Measurements from ENCODE around the gene GRM1. TPM values are rescaled to one million over a fixed set of nuclear protein-coding genes. Genes with fewer than 3 reads are reported as not detected.

GRM1 gene
- under 1 TPM in 1 of 3 donors, not detected in 2; 0.02 TPM for polyA plus RNA-seq

DNA sequence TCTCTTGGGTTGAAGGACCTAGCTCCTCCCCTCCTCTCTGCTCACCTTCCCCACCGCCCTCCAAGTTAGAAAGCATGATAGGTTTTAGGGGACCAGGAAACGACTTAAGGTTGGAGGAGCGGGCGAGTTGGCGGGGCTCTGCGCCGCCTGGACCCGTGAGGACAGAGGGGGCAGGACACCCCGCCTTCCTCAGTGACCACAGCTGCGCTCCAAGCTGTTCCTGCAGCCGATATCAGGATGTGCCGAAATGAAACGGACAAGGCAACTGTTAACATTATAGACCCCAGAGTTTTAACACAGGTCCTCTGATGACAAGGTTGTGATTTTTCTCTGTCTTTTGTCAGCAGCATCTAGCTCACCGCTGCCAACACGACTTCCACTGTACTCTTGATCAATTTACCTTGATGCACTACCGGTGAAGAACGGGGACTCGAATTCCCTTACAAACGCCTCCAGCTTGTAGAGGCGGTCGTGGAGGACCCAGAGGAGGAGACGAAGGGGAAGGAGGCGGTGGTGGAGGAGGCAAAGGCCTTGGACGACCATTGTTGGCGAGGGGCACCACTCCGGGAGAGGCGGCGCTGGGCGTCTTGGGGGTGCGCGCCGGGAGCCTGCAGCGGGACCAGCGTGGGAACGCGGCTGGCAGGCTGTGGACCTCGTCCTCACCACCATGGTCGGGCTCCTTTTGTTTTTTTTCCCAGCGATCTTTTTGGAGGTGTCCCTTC is at the start of gene GRM1:
GRM1 (plus strand) TSS at position 212 of the 722 bp plus-strand sequence; CDS start at position 668, 456 bp downstream.
- peaks cover 10 to 23% (median 16%) of the 10 kb centered on the region in 3 donors for H3K27me3 Mint-ChIP-seq (ENCODE audit: low read depth in 3 of 3)
- no peak for DNase-seq
- H3K36me3 Mint-ChIP-seq = peaks cover 0 to 3% (median 0%) of the 10 kb centered on the region in 3 donors
- peaks cover 2 to 32% (median 7%) of the 10 kb centered on the region in 6 donors for H3K9me3 Mint-ChIP-seq
- no peaks in the 10 kb centered on the region for H3K4me1 Mint-ChIP-seq
- peak within 1 kb of the TSS in 1 of 5 donors; percentile 13 for H3K4me3 Mint-ChIP-seq
- H3K27ac Mint-ChIP-seq = no peak within 1 kb of the TSS

DNA sequence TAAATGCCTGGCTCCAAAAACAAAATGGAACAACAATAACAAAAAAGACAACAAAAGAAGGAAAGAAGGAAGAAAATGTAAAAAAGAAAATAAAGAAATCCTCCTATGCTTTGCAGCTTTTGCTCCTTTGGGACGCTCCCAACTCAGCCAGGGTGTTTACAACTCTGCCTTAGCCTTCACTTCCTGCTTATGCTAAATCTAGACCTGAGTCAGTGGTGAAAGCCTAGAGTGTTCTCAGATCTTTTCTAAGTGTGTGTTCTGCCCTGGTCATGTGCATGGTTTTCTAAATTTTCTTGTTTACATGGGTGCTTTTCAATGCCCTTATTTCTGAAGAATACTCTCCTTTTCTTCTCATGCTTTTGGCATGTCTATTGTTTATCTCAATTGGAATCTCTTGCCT is 19.5 kb upstream of the GRM1 start:
- no peak for DNase-seq
- no peak overlapping the region for H3K27ac Mint-ChIP-seq
- no peak overlapping the region for H3K4me3 Mint-ChIP-seq
- peaks cover 0 to 2% (median 2%) of the 10 kb centered on the region in 3 donors for H3K27me3 Mint-ChIP-seq (ENCODE audit: low read depth in 3 of 3)
- H3K4me1 Mint-ChIP-seq = no peaks in the 10 kb centered on the region
- no peaks in the 10 kb centered on the region for H3K36me3 Mint-ChIP-seq
- peaks cover 0 to 23% (median 10%) of the 10 kb centered on the region in 6 donors for H3K9me3 Mint-ChIP-seq

- no peak for DNase-seq
- peaks cover 1 to 16% (median 9%) of the 10 kb centered on the region in 6 donors for H3K9me3 Mint-ChIP-seq
- H3K4me3 Mint-ChIP-seq = no peak overlapping the region
- no peaks in the 10 kb centered on the region for H3K4me1 Mint-ChIP-seq
- H3K36me3 Mint-ChIP-seq = no peaks in the 10 kb centered on the region
- no peak overlapping the region for H3K27ac Mint-ChIP-seq
- peaks cover 0 to 2% (median 1%) of the 10 kb centered on the region in 3 donors for H3K27me3 Mint-ChIP-seq (ENCODE audit: low read depth in 3 of 3)
These were observed 14.6 kb upstream of the GRM1 start for GRCh38 chr6:146014233-146014632.

DNA sequence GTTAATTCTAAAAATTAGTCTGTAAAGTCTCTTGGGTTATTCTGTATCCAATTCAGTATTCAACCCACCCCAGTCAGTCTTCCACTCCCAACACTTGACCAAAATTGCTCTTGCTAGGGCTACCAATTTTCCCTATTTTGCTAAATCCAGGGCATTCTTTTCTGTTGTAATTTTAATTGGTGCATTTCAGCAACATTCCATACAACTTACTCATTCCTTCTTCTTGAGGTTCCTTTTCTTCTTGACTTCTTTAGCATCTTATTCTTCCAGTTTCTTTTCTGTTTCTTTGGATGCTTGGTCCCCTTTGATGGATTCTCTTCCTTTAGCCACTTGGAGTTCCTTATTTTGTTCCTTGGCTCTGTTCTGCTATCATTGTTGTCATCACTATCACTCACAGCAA is 11.2 kb upstream of the GRM1 start:
- DNase-seq = no peak
- Mint-ChIP-seq H3K27ac (no peak overlapping the region), H3K36me3 (no peaks in the 10 kb centered on the region), H3K27me3 (ENCODE audit: low read depth in 3 of 3) (peaks cover 0 to 3% (median 1%) of the 10 kb centered on the region in 3 donors), H3K9me3 (peaks cover 0 to 4% (median 0%) of the 10 kb centered on the region in 6 donors), H3K4me1 (no peaks in the 10 kb centered on the region), H3K4me3 (no peak overlapping the region)

DNA sequence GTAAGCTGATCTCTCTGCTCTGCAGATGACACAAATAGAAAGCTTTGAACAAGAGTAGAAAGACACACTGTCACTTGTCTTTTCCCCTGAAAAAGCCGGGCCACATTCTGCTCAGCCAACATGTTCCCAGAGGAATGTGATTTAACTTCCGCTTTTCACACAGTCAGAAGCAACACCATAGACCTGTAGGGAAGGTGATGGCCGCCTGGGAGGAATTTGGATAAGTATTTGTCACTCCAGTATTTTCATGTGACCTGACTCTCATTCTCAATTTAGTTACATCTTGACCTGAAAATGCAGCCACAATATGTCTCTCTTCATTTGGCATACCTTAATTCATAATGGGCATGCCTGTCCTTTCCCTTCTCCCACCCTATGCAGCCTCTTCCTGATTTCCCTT is 2.0 kb upstream of the GRM1 start:
- H3K36me3 Mint-ChIP-seq = peaks cover 0 to 3% (median 0%) of the 10 kb centered on the region in 3 donors
- peaks cover 2 to 32% (median 7%) of the 10 kb centered on the region in 6 donors for H3K9me3 Mint-ChIP-seq
- no peak overlapping the region for H3K27ac Mint-ChIP-seq
- H3K4me1 Mint-ChIP-seq = no peaks in the 10 kb centered on the region
- peaks cover 10 to 23% (median 16%) of the 10 kb centered on the region in 3 donors for H3K27me3 Mint-ChIP-seq (ENCODE audit: low read depth in 3 of 3)
- no peak overlapping the region for H3K4me3 Mint-ChIP-seq
- no peak for DNase-seq

DNA sequence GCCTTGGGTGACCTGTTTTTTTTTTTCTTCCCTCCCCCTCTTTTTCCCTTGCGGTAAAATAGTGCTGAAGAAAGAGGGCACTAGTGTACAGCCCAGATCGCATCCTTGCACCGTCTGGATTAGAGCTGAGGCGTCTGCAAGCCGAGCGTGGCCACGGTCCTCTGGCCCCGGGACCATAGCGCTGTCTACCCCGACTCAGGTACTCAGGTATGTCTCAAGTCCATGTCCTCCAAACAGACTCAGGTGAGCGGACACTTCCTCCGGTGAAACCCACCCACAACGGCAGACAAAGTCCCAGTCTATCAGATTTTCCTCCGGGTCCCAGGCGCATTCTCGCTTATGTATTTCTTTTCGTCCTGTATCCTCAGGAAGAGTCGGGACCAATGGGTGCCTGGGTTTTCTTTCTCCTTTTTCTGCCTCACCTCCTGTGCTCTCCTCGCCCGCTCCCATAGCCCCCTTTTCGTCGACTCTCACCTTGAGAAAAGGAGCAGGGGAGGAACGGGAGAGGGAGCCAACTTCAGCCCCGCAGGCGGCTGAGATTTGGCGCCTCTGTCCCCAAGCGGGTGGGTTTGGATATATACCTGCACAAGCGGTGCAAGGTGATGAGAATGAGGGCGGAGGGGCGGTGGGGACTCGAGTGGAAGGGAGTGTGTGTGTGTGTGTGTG is 1.1 kb upstream of the GRM1 start:
- H3K27ac Mint-ChIP-seq = no peak overlapping the region
- peaks cover 2 to 32% (median 7%) of the 10 kb centered on the region in 6 donors for H3K9me3 Mint-ChIP-seq
- peaks cover 0 to 3% (median 0%) of the 10 kb centered on the region in 3 donors for H3K36me3 Mint-ChIP-seq
- H3K4me3 Mint-ChIP-seq = no peak overlapping the region
- peaks cover 10 to 23% (median 16%) of the 10 kb centered on the region in 3 donors for H3K27me3 Mint-ChIP-seq (ENCODE audit: low read depth in 3 of 3)
- DNase-seq = no peak
- H3K4me1 Mint-ChIP-seq = no peaks in the 10 kb centered on the region

- H3K4me1 Mint-ChIP-seq = no peaks in the 10 kb centered on the region
- H3K36me3 Mint-ChIP-seq = peaks cover 0 to 3% (median 0%) of the 10 kb centered on the region in 3 donors
- H3K9me3 Mint-ChIP-seq = peaks cover 2 to 32% (median 7%) of the 10 kb centered on the region in 6 donors
- peak in 2 of 3 donors; percentile 16 to 17 for DNase-seq
- no peak overlapping the region for H3K27ac Mint-ChIP-seq
- H3K4me3 Mint-ChIP-seq = no peak overlapping the region
- H3K27me3 Mint-ChIP-seq (ENCODE audit: low read depth in 3 of 3) = peaks cover 10 to 23% (median 16%) of the 10 kb centered on the region in 3 donors
These were observed 538 bp upstream of the GRM1 start for GRCh38 chr6:146028252-146028795.

- Mint-ChIP-seq H3K27me3 (ENCODE audit: low read depth in 3 of 3) (peaks cover 10 to 23% (median 16%) of the 10 kb centered on the region in 3 donors), H3K9me3 (peaks cover 2 to 29% (median 7%) of the 10 kb centered on the region in 6 donors), H3K4me1 (no peaks in the 10 kb centered on the region), H3K36me3 (peaks cover 0 to 3% (median 0%) of the 10 kb centered on the region in 3 donors), H3K27ac (no peak overlapping the region), H3K4me3 (no peak overlapping the region)
- no peak for DNase-seq
These were observed 817 bp downstream of the GRM1 start for GRCh38 chr6:146029573-146030184.

- Mint-ChIP-seq H3K27me3 (ENCODE audit: low read depth in 3 of 3) (peaks cover 8 to 17% (median 9%) of the 10 kb centered on the region in 3 donors), H3K4me1 (no peaks in the 10 kb centered on the region), H3K9me3 (peaks cover 2 to 15% (median 4%) of the 10 kb centered on the region in 6 donors), H3K4me3 (no peak overlapping the region), H3K36me3 (peaks cover 0 to 3% (median 0%) of the 10 kb centered on the region in 3 donors), H3K27ac (no peak overlapping the region)
- DNase-seq = no peak
These were observed 3.5 kb downstream of the GRM1 start for GRCh38 chr6:146032387-146032786.

DNA sequence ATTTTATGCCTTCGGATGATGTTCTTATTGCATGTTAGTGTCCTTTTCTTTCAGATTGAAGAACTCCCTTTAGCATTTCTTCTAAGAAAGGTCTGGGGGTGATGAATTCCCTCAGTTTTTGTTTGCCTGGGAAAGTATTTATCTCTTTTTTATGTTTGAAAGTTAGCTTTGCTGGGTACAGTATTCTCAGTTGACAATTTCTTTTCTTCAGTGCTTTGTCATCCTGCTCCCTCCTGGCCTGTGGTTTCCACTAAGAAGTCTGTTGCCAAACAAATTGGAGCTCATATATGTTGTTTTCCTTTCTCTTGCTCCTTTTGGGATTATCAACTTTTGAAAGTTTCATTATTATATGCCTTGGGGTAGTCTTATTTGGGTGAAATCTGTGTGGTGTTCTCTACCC is 11.5 kb downstream of the GRM1 start:
- Mint-ChIP-seq H3K4me1 (no peaks in the 10 kb centered on the region), H3K4me3 (no peak overlapping the region), H3K27me3 (ENCODE audit: low read depth in 3 of 3) (peaks cover 0 to 1% (median 0%) of the 10 kb centered on the region in 3 donors), H3K36me3 (peaks cover 0 to 7% (median 0%) of the 10 kb centered on the region in 3 donors), H3K27ac (no peak overlapping the region), H3K9me3 (peaks cover 9 to 47% (median 26%) of the 10 kb centered on the region in 6 donors)
- no peak for DNase-seq

GRCh38 chr6:146041282-146041681 is 12.4 kb downstream of the GRM1 start:
- no peak overlapping the region for H3K4me3 Mint-ChIP-seq
- peaks cover 0 to 1% (median 0%) of the 10 kb centered on the region in 3 donors for H3K27me3 Mint-ChIP-seq (ENCODE audit: low read depth in 3 of 3)
- H3K9me3 Mint-ChIP-seq = peaks cover 9 to 47% (median 26%) of the 10 kb centered on the region in 6 donors
- H3K4me1 Mint-ChIP-seq = no peaks in the 10 kb centered on the region
- H3K36me3 Mint-ChIP-seq = peaks cover 0 to 7% (median 0%) of the 10 kb centered on the region in 3 donors
- H3K27ac Mint-ChIP-seq = no peak overlapping the region
- DNase-seq = no peak

DNA sequence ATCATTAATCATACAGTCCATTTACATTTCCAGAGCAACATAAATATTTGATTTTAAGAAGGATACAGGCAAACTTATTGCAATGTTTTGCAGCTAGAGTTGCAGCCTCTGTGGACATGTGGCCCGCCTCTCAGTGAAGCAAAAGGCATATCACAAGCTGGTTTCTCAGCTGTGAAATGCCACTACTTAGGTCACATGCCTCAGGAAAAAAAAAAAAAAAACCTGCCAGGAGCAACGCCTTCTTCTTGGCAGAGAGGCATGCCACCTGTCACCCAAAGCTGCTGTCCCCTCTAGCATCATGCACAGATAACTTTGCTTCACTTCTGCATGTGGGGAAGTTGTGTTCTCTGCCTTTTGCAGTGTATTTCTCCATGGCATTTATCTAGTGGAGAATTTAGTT is 18.5 kb downstream of the GRM1 start:
- no peaks in the 10 kb centered on the region for H3K36me3 Mint-ChIP-seq
- H3K27ac Mint-ChIP-seq = no peak overlapping the region
- H3K4me3 Mint-ChIP-seq = no peak overlapping the region
- H3K27me3 Mint-ChIP-seq (ENCODE audit: low read depth in 3 of 3) = peaks cover 0 to 1% (median 0%) of the 10 kb centered on the region in 3 donors
- DNase-seq = no peak
- H3K9me3 Mint-ChIP-seq = peaks cover 0 to 4% (median under 1%) of the 10 kb centered on the region in 6 donors
- H3K4me1 Mint-ChIP-seq = no peaks in the 10 kb centered on the region

DNA sequence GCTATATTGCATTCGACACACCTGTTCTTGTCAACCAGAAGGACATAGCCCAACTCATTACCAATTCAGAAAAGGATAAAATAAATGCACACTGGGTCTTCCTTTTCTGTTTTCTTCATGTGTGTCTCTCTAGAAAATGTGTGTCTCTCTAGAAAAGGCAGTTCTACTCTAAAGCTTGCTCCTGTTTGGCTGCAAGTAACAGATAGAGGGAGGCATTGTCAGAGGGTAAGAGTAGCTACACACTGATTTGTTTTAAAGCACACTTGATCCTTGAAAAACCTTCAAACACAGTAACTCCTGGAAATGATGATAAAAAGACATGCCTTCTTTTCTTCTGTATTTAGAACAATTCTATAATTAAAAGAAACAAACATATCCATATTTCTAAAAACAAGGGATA is 21.3 kb downstream of the GRM1 start:
- Mint-ChIP-seq H3K4me1 (no peaks in the 10 kb centered on the region), H3K9me3 (peaks cover 0 to 3% (median under 1%) of the 10 kb centered on the region in 6 donors), H3K27ac (no peak overlapping the region), H3K27me3 (ENCODE audit: low read depth in 3 of 3) (peaks cover 0 to 1% (median 0%) of the 10 kb centered on the region in 3 donors), H3K36me3 (no peaks in the 10 kb centered on the region), H3K4me3 (no peak overlapping the region)
- no peak for DNase-seq
